CD14-positive monocyte (primary cell): ENCODE results near the gene SPATA32. TPM values are rescaled to one million over a fixed set of nuclear protein-coding genes. Genes with fewer than 3 reads are reported as not detected.

Experiments
- DNase-seq, 3 donors: peaks; one replicate each; pipeline ENCODE4 v3.0.0-alpha.2; 2011 to 2022
- H2AFZ ChIP-seq: 2 replicates; pipeline ENCODE4 v1.6.0; 2012; ENCODE audit warnings: mild to moderate bottlenecking, low read depth, low read length, inconsistent platforms; ENCODE audit not compliant: insufficient read depth, poor library complexity, severe bottlenecking
- H3K27ac ChIP-seq, 2 donors: 1 replicate in 1 of 2; 2 replicates in 1 of 2; pipeline ENCODE4 v1.5.1; 2012 to 2013; ENCODE audit warnings: low read length in 2 of 2, control low read depth in 1 of 2, inconsistent platforms in 1 of 2, low read depth in 1 of 2, mild to moderate bottlenecking in 1 of 2
- H3K27me3 ChIP-seq, 2 donors: one replicate each; pipeline versions ENCODE4 v1.6.0 to v1.6.1; 2011 to 2013; ENCODE audit warnings: low read length in 2 of 2; ENCODE audit not compliant: control insufficient read depth in 2 of 2, insufficient read depth in 2 of 2
- H3K36me3 ChIP-seq, 2 donors: replicated peaks in 1 of 2; 1 replicate in 1 of 2; 2 replicates in 1 of 2; pipeline versions ENCODE4 v1.5.1 to v1.6.1; 2012 to 2013; ENCODE audit warnings: low read length in 2 of 2, control low read depth in 1 of 2, inconsistent platforms in 1 of 2, mild to moderate bottlenecking in 1 of 2; ENCODE audit not compliant: insufficient read depth in 2 of 2, control insufficient read depth in 1 of 2
- H3K4me1 ChIP-seq, 2 donors: 1 replicate in 1 of 2; 2 replicates in 1 of 2; pipeline versions ENCODE4 v1.5.1 to v1.6.1; 2012 to 2013; ENCODE audit warnings: low read length in 2 of 2, control low read depth in 1 of 2, inconsistent platforms in 1 of 2, mild to moderate bottlenecking in 1 of 2, moderate library complexity in 1 of 2; ENCODE audit not compliant: insufficient read depth in 2 of 2, control insufficient read depth in 1 of 2
- H3K4me2 ChIP-seq: replicated peaks from 2 replicates; pipeline ENCODE3; 2012; ENCODE audit warnings: low read length, moderate library complexity, mild to moderate bottlenecking; ENCODE audit not compliant: poor library complexity, severe bottlenecking; ENCODE audit errors: extremely low read depth
- H3K4me3 ChIP-seq, 3 experiments: fragments of 200-600 bp in 1 of 3; sonication (generic) in 1 of 3; replicated peaks in 1 of 3; 1 replicate in 2 of 3; 2 replicates in 1 of 3; pipeline ENCODE4 v1.5.1; 2011 to 2013; ENCODE audit warnings: low read length in 3 of 3, mild to moderate bottlenecking in 3 of 3, control low read depth in 2 of 3, low read depth in 2 of 3, inconsistent platforms in 1 of 3, moderate library complexity in 1 of 3
- H3K79me2 ChIP-seq: 2 replicates; pipeline ENCODE4 v1.6.0; 2012; ENCODE audit warnings: mild to moderate bottlenecking, control low read depth, inconsistent platforms, low read length, moderate library complexity; ENCODE audit not compliant: insufficient read depth
- H3K9ac ChIP-seq: 2 replicates; pipeline ENCODE4 v1.6.0; 2017; ENCODE audit warnings: low read length, mild to moderate bottlenecking; ENCODE audit not compliant: insufficient read depth, poor library complexity, severe bottlenecking
- H3K9me3 ChIP-seq, 2 donors: replicated peaks in 1 of 2; 1 replicate in 1 of 2; 2 replicates in 1 of 2; pipeline versions ENCODE4 v1.5.1 to v1.6.1; 2012 to 2013; ENCODE audit warnings: low read length in 2 of 2, control low read depth in 1 of 2; ENCODE audit not compliant: control insufficient read depth in 1 of 2, insufficient read depth in 1 of 2
- H4K20me1 ChIP-seq: 2 replicates; pipeline ENCODE4 v1.6.0; 2012; ENCODE audit warnings: mild to moderate bottlenecking, low read length, control low read depth, moderate library complexity; ENCODE audit not compliant: insufficient read depth
- H3K27ac Mint-ChIP-seq, 7 donors: one replicate each; pipeline ENCODE4 v1.8.0; 2020; ENCODE audit warnings: mild to moderate bottlenecking in 7 of 7, mixed read lengths in 7 of 7, moderate library complexity in 6 of 7, inconsistent platforms in 2 of 7
- H3K27me3 Mint-ChIP-seq, 3 donors: one replicate each; pipeline ENCODE4 v1.8.0; 2021 to 2022; ENCODE audit warnings: low read depth in 3 of 3, mild to moderate bottlenecking in 3 of 3, mixed read lengths in 3 of 3, moderate library complexity in 3 of 3, inconsistent platforms in 1 of 3
- H3K36me3 Mint-ChIP-seq, 2 donors: one replicate each; pipeline ENCODE4 v1.8.0; 2020; ENCODE audit warnings: mixed read lengths in 2 of 2, inconsistent platforms in 1 of 2, mild to moderate bottlenecking in 1 of 2
- H3K4me1 Mint-ChIP-seq: one replicate; pipeline ENCODE4 v1.8.0; 2020; ENCODE audit warnings: mild to moderate bottlenecking, mixed read lengths
- H3K4me3 Mint-ChIP-seq, 2 donors: one replicate each; pipeline ENCODE4 v1.8.0; 2020; ENCODE audit warnings: mild to moderate bottlenecking in 2 of 2, mixed read lengths in 2 of 2, moderate library complexity in 1 of 2
- H3K9me3 Mint-ChIP-seq, 7 donors: one replicate each; pipeline ENCODE4 v1.8.0; 2020 to 2022; ENCODE audit warnings: mixed read lengths in 7 of 7, mild to moderate bottlenecking in 6 of 7, moderate library complexity in 6 of 7, inconsistent platforms in 2 of 7
- WGBS: methylation state at CpG from one replicate; pipeline ENCODE4 v1.1.5; 2013; ENCODE audit warnings: missing lambda C conversion rate; ENCODE audit not compliant: insufficient coverage; 5-methylcytosine and 5-hydroxymethylcytosine counted together
- intact Hi-C, 2 donors: fragments of 100-400 bp; cut with micrococcal nuclease; formaldehyde crosslinking; loops; one replicate each; pipeline versions ENCODE4 v1.15.0 to v1.15.1; 2023
- polyA plus RNA-seq, 3 donors: library from polyadenylated mRNA; depleted of rRNA in 1 of 3; unstranded in 2 of 3; stranded (reverse) in 1 of 3; fragments of 300-500 nt in 2 of 3; fragments of >200 nt in 1 of 3; fragmentation: Illumina TruSeq in 2 of 3; gene quantifications; 1 replicate in 2 of 3; 2 replicates in 1 of 3; pipeline ENCODE4 v1.2.3, GENCODE V29; 2012 to 2021
- TF ChIP-seq, protein P1 (sequence below): fragments of 200-600 bp; IDR thresholded peaks from one replicate; pipeline ENCODE4 v1.8.0; 2022; ENCODE audit warnings: antibody characterized with exemption, mild to moderate bottlenecking

The SPATA32 gene
- polyA plus RNA-seq, 3 donors = not detected

- Mint-ChIP-seq H3K36me3 (peaks cover 52 to 73% of the 10 kb centered on the region in 2 donors), H3K4me3 (peak overlapping the region; percentile 97 to 99), H3K27ac (peak overlapping the region; percentile 98 to 100 (median 100)), H3K27me3 (peaks cover 0 to 4% (median 0%) of the 10 kb centered on the region in 3 donors), H3K9me3 (peaks cover 0 to 3% (median 0%) of the 10 kb centered on the region in 7 donors), H3K4me1 (peaks cover 83% of the 10 kb centered on the region)
- 0% methylated on average over 2 of the region's 8 CpGs for WGBS
- peak overlapping the region; percentile 91 for H3K9ac ChIP-seq
- H3K4me1 ChIP-seq = peaks cover 88 to 90% of the 10 kb centered on the region in 2 donors
- no peaks in the 10 kb centered on the region for H3K9me3 ChIP-seq
- no peaks in the 10 kb centered on the region for H3K27me3 ChIP-seq
- peak overlapping the region; percentile 23 to 99 (median 84) for H3K4me3 ChIP-seq
- TF ChIP-seq, protein P1, sequence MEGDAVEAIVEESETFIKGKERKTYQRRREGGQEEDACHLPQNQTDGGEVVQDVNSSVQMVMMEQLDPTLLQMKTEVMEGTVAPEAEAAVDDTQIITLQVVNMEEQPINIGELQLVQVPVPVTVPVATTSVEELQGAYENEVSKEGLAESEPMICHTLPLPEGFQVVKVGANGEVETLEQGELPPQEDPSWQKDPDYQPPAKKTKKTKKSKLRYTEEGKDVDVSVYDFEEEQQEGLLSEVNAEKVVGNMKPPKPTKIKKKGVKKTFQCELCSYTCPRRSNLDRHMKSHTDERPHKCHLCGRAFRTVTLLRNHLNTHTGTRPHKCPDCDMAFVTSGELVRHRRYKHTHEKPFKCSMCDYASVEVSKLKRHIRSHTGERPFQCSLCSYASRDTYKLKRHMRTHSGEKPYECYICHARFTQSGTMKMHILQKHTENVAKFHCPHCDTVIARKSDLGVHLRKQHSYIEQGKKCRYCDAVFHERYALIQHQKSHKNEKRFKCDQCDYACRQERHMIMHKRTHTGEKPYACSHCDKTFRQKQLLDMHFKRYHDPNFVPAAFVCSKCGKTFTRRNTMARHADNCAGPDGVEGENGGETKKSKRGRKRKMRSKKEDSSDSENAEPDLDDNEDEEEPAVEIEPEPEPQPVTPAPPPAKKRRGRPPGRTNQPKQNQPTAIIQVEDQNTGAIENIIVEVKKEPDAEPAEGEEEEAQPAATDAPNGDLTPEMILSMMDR = no peak
- peak; percentile 64 to 80 (median 70) for DNase-seq
- intact Hi-C loops = loop anchor here in 1 of 2 donors (2.0 to 5.0 kb wide), 2 partner anchors 65 to 90 kb away; partner anchors contain the start of gene MAP3K14
- H3K4me2 ChIP-seq = peak overlapping the region; percentile 98
- peaks cover 4 to 12% of the 10 kb centered on the region in 2 donors for H3K36me3 ChIP-seq
- H4K20me1 ChIP-seq = peaks cover 49% of the 10 kb centered on the region
- peaks cover 98% of the 10 kb centered on the region for H3K79me2 ChIP-seq
- H3K27ac ChIP-seq = peak overlapping the region; percentile 93 to 99
- no peak overlapping the region for H2AFZ ChIP-seq
Measured at GRCh38 chr17:45227101-45227925, 34.6 kb downstream of the SPATA32 start.

DNA sequence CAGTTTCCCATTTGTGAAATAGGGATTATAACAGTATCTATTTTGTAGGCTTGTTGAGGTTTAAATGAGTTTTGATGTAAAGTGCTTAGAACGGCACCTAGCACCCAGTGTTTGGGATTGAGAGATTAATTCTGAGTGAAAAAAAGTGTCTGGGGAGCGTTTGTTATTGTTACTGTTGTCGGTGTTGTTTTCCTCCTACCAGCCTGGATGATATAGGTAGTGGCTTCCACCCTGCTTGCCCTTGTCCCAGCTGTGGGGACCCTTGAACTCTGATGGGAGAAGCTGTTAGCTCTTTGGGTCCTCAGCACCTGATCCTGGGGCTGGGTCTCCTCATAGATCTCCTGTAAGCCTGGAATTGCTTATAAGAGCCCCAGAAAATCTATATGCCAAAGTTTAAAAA, 35.3 kb downstream of the SPATA32 start:
- 0% methylated on average over 2 of the region's 3 CpGs for WGBS
- Histone ChIP-seq H3K36me3 (peaks cover 0 to 9% of the 10 kb centered on the region in 2 donors), H3K9ac (peak overlapping the region; percentile 91), H2AFZ (no peak overlapping the region), H3K27ac (peak overlapping the region; percentile 93 to 99), H3K4me1 (peaks cover 81 to 83% of the 10 kb centered on the region in 2 donors), H3K9me3 (no peaks in the 10 kb centered on the region), H3K4me2 (peak overlapping the region; percentile 98), H3K27me3 (no peaks in the 10 kb centered on the region), H3K79me2 (peaks cover 98% of the 10 kb centered on the region), H4K20me1 (peaks cover 42% of the 10 kb centered on the region), H3K4me3 (peak overlapping the region; percentile 23 to 99 (median 84))
- H3K9me3 Mint-ChIP-seq = peaks cover 0 to 3% (median 0%) of the 10 kb centered on the region in 7 donors
- H3K27ac Mint-ChIP-seq = peak overlapping the region; percentile 98 to 100 (median 100)
- H3K4me3 Mint-ChIP-seq = peak overlapping the region; percentile 97 to 99
- H3K27me3 Mint-ChIP-seq = peaks cover 0 to 4% (median 0%) of the 10 kb centered on the region in 3 donors
- intact Hi-C loops = loop anchor here in 1 of 2 donors (2.0 to 5.0 kb wide), 2 partner anchors 66 to 91 kb away; partner anchors contain the start of gene MAP3K14
- peak in 1 of 3 donors; percentile 8 for DNase-seq
- TF ChIP-seq, protein P1 = no peak
- peaks cover 44 to 66% of the 10 kb centered on the region in 2 donors for H3K36me3 Mint-ChIP-seq
- H3K4me1 Mint-ChIP-seq = peaks cover 76% of the 10 kb centered on the region
